Activated CD8-positive, alpha-beta T cell treated with anti-CD3 and anti-CD28 coated beads for 36 hours (primary cell): ENCODE data around the gene ZC3H14. TPM values are rescaled to one million over a fixed set of nuclear protein-coding genes. Genes with fewer than 3 reads are reported as not detected.

Source experiments
- ATAC-seq: fragments of 200-7000 bp; cut with Tn5 transposase; one replicate; pipeline ENCODE4 v1.10.0; 2021; ENCODE audit warnings: mild to moderate bottlenecking, moderate library complexity
- CTCF ChIA-PET: fragments of 350-600 bp; sonication (Branson Sonifier 250); formaldehyde crosslinking; loops from one replicate; lab custom pipeline; 2021; ENCODE audit warnings: antibody characterized with exemption; lab: Charles Lee
- POLR2A ChIA-PET: fragments of 350-600 bp; sonication (Branson Sonifier 250); formaldehyde crosslinking; loops from one replicate; lab custom pipeline; 2021; ENCODE audit warnings: antibody characterized with exemption; lab: Charles Lee
- DNase-seq: peaks from one replicate; pipeline ENCODE4 v3.0.0-alpha.2; 2020
- H3K27ac Mint-ChIP-seq: one replicate; pipeline ENCODE4 v1.8.0; 2021; ENCODE audit warnings: mild to moderate bottlenecking, mixed read lengths
- H3K27me3 Mint-ChIP-seq: one replicate; pipeline ENCODE4 v1.8.0; 2021; ENCODE audit warnings: mixed read lengths
- H3K36me3 Mint-ChIP-seq: one replicate; pipeline ENCODE4 v1.8.0; 2021; ENCODE audit warnings: low read depth, mixed read lengths
- H3K4me1 Mint-ChIP-seq: one replicate; pipeline ENCODE4 v1.8.0; 2021; ENCODE audit warnings: low read depth, mixed read lengths
- H3K4me3 Mint-ChIP-seq: one replicate; pipeline ENCODE4 v1.8.0; 2021; ENCODE audit warnings: mild to moderate bottlenecking, moderate library complexity, mixed read lengths
- H3K9me3 Mint-ChIP-seq: one replicate; pipeline ENCODE4 v1.8.0; 2021; ENCODE audit warnings: mixed read lengths
- CTCF ChIP-seq: fragments of 200-600 bp; IDR thresholded peaks from one replicate; pipeline ENCODE4 v1.8.0; 2022; ENCODE audit warnings: antibody characterized with exemption, mild to moderate bottlenecking
- intact Hi-C: fragments of 100-400 bp; cut with micrococcal nuclease; formaldehyde crosslinking; loops from one replicate; pipeline ENCODE4 v1.10.0; 2022
- total RNA-seq, 2 experiments: library from RNA; stranded (reverse); gene quantifications; one replicate each; pipeline ENCODE4 v1.2.3, GENCODE V29; 2021

The ZC3H14 gene
- total RNA-seq, 2 experiments from 2014 or later = 43.9 to 50.3 TPM

GRCh38 chr14:88607829-88608228 lies 45.0 kb downstream of the ZC3H14 start:
- no peak for TF ChIP-seq CTCF
- H3K4me3 Mint-ChIP-seq = no peak overlapping the region
- no peaks in the 10 kb centered on the region for H3K9me3 Mint-ChIP-seq
- H3K27ac Mint-ChIP-seq = no peak overlapping the region
- ChIA-PET POLR2A (interaction anchor here (0.7 kb wide), 1 partner anchor 18 kb away, joined by 4 read pairs; no protein-coding TSS in a partner anchor), CTCF (no interaction called here)
- peaks cover 6% of the 10 kb centered on the region for H3K4me1 Mint-ChIP-seq
- intact Hi-C loops = no loop called here
- no peak for ATAC-seq
- peaks cover 58% of the 10 kb centered on the region for H3K36me3 Mint-ChIP-seq
- H3K27me3 Mint-ChIP-seq = no peaks in the 10 kb centered on the region
- no peak for DNase-seq

- intact Hi-C loops = no loop called here
- no peaks in the 10 kb centered on the region for H3K9me3 Mint-ChIP-seq
- H3K36me3 Mint-ChIP-seq = peaks cover 46% of the 10 kb centered on the region
- CTCF ChIA-PET = no interaction called here
- DNase-seq (no peak), ATAC-seq (no peak)
- H3K27ac Mint-ChIP-seq = peak overlapping the region; percentile 23
- POLR2A ChIA-PET = no interaction called here
- no peaks in the 10 kb centered on the region for H3K27me3 Mint-ChIP-seq
- TF ChIP-seq CTCF = no peak
- H3K4me3 Mint-ChIP-seq = no peak overlapping the region
- peaks cover 13% of the 10 kb centered on the region for H3K4me1 Mint-ChIP-seq
These were observed 49.0 kb downstream of the ZC3H14 start for GRCh38 chr14:88611878-88612277.

- POLR2A ChIA-PET = interaction anchor here (1.2 kb wide), 1 partner anchor 13 kb away, joined by 6 read pairs; no protein-coding TSS in a partner anchor
- Mint-ChIP-seq H3K36me3 (peaks cover 37% of the 10 kb centered on the region), H3K27me3 (no peaks in the 10 kb centered on the region), H3K4me1 (peaks cover 13% of the 10 kb centered on the region), H3K4me3 (no peak overlapping the region), H3K9me3 (no peaks in the 10 kb centered on the region), H3K27ac (no peak overlapping the region)
- intact Hi-C loops = no loop called here
- no peak for DNase-seq
- CTCF ChIA-PET = interaction anchor here (0.8 to 0.9 kb wide), 2 partner anchors 13 to 22 kb away, joined by 3 read pairs; no protein-coding TSS in a partner anchor
- no peak for ATAC-seq
- TF ChIP-seq CTCF = no peak
These were observed 50.1 kb downstream of the ZC3H14 start for GRCh38 chr14:88612981-88613380.

GRCh38 chr14:88613552-88614010 lies 50.7 kb downstream of the ZC3H14 start:
- peak; percentile 77 for ATAC-seq
- ChIA-PET CTCF (interaction anchor here (0.8 to 0.9 kb wide), 2 partner anchors 14 to 22 kb away, joined by 3 read pairs; no protein-coding TSS in a partner anchor), POLR2A (interaction anchor here (1.2 kb wide), 1 partner anchor 14 kb away, joined by 6 read pairs; no protein-coding TSS in a partner anchor)

More at GRCh38 chr14:88613552-88614010, 50.7 kb downstream of the ZC3H14 start:
- Mint-ChIP-seq H3K36me3 (peaks cover 33% of the 10 kb centered on the region), H3K27ac (peak overlapping the region; percentile 77), H3K27me3 (no peaks in the 10 kb centered on the region), H3K4me1 (peaks cover 13% of the 10 kb centered on the region), H3K9me3 (no peaks in the 10 kb centered on the region), H3K4me3 (no peak overlapping the region)
- intact Hi-C loops = no loop called here
- TF ChIP-seq CTCF = no peak
- peak; percentile 23 for DNase-seq
